ELR (cell line): ENCODE measurements around the gene WDFY2.

ENCODE experiments used
- DNase-seq: peaks from one replicate; pipeline ENCODE4 v3.0.0-alpha.2; 2015; ENCODE audit warnings: low read depth

The WDFY2 gene

GRCh38 chr13:51713807-51714206, 129.5 kb downstream of the WDFY2 start:
- DNase-seq: no peak

- DNase-seq: peak; percentile 86
These were observed 130.5 kb downstream of the WDFY2 start for GRCh38 chr13:51714663-51715168.

- DNase-seq: peak; percentile 32
These were observed 131.4 kb downstream of the WDFY2 start for GRCh38 chr13:51715613-51716012.

GRCh38 chr13:51717786-51718398, 133.6 kb downstream of the WDFY2 start:
- peak; percentile 31 for DNase-seq

GRCh38 chr13:51719394-51719793, 135.1 kb downstream of the WDFY2 start:
- DNase-seq: no peak

- no peak for DNase-seq
These were observed 137.2 kb downstream of the WDFY2 start for GRCh38 chr13:51721496-51721895.

- no peak for DNase-seq
These were observed 139.3 kb downstream of the WDFY2 start for GRCh38 chr13:51723529-51723928.

- DNase-seq: no peak
These were observed 140.5 kb downstream of the WDFY2 start for GRCh38 chr13:51724721-51725120.

GRCh38 chr13:51726446-51727193, 142.4 kb downstream of the WDFY2 start:
- DNase-seq: no peak

- DNase-seq: no peak
These were observed 143.5 kb downstream of the WDFY2 start for GRCh38 chr13:51727634-51728274.

GRCh38 chr13:51728275-51728673, 144.0 kb downstream of the WDFY2 start:
- DNase-seq: peak; percentile 38

GRCh38 chr13:51728972-51729371, 144.7 kb downstream of the WDFY2 start:
- DNase-seq: peak; percentile 94

- DNase-seq: peak; percentile 92
These were observed 145.7 kb downstream of the WDFY2 start for GRCh38 chr13:51729866-51730553.

- DNase-seq: no peak
These were observed 146.7 kb downstream of the WDFY2 start for GRCh38 chr13:51730927-51731326.

- DNase-seq: peak; percentile 51
These were observed 147.5 kb downstream of the WDFY2 start for GRCh38 chr13:51731759-51732158.

- DNase-seq: no peak
These were observed 149.4 kb downstream of the WDFY2 start for GRCh38 chr13:51733374-51734298.

- no peak for DNase-seq
These were observed 150.5 kb downstream of the WDFY2 start for GRCh38 chr13:51734786-51735185.

- no peak for DNase-seq
These were observed 153.3 kb downstream of the WDFY2 start for GRCh38 chr13:51737609-51738008.

GRCh38 chr13:51738226-51738905, 154.1 kb downstream of the WDFY2 start:
- no peak for DNase-seq

- DNase-seq: no peak
These were observed 154.9 kb downstream of the WDFY2 start for GRCh38 chr13:51739027-51739764.
